NK-92 (cell line): ENCODE measurements around the gene MAPK1.
"Not testable (repeated sequence)": the region's sequence is repeated elsewhere in the genome, so short reads cannot be mapped to it uniquely, and the experiment has no call there.

ENCODE experiments used
- DNase-seq: peaks from one replicate; lab custom pipeline; 2025; ENCODE audit not compliant: unreplicated experiment; lab: John Stamatoyannopoulos, UW

MAPK1 gene

GRCh38 chr22:21867528-21868266 lies at the start of gene MAPK1:
Gene MAPK1 (minus strand): TSS chr22:21867645. CDS start chr22:21867440, 205 bp downstream.
- DNase-seq, result peak; percentile 44

GRCh38 chr22:21916309-21916918 lies 49.0 kb upstream of the MAPK1 start:
- no peak for DNase-seq

- no peak for DNase-seq
These were observed 48.3 kb upstream of the MAPK1 start for GRCh38 chr22:21915624-21916308.

GRCh38 chr22:21914033-21914642 lies 46.7 kb upstream of the MAPK1 start:
- DNase-seq, result not testable (repeated sequence)

GRCh38 chr22:21910367-21910766 lies 42.9 kb upstream of the MAPK1 start:
- DNase-seq, result not testable (repeated sequence)

GRCh38 chr22:21909871-21910270 lies 42.4 kb upstream of the MAPK1 start:
- DNase-seq, result no peak

- no peak for DNase-seq
These were observed 40.4 kb upstream of the MAPK1 start for GRCh38 chr22:21907638-21908522.

GRCh38 chr22:21905234-21905633 lies 37.8 kb upstream of the MAPK1 start:
- not testable (repeated sequence) for DNase-seq

GRCh38 chr22:21904250-21904789 lies 36.9 kb upstream of the MAPK1 start:
- DNase-seq, result no peak

GRCh38 chr22:21903283-21903682 lies 35.8 kb upstream of the MAPK1 start:
- DNase-seq, result no peak

- no peak for DNase-seq
These were observed 35.0 kb upstream of the MAPK1 start for GRCh38 chr22:21902296-21903087.

GRCh38 chr22:21898354-21898896 lies 31.0 kb upstream of the MAPK1 start:
- DNase-seq, result no peak

GRCh38 chr22:21896951-21897513 lies 29.6 kb upstream of the MAPK1 start:
- DNase-seq, result no peak

- not testable (repeated sequence) for DNase-seq
These were observed 28.8 kb upstream of the MAPK1 start for GRCh38 chr22:21896275-21896674.

GRCh38 chr22:21894799-21895198 lies 27.4 kb upstream of the MAPK1 start:
- DNase-seq, result no peak

- no peak for DNase-seq
These were observed 22.0 kb upstream of the MAPK1 start for GRCh38 chr22:21889251-21889990.

- no peak for DNase-seq
These were observed 20.4 kb upstream of the MAPK1 start for GRCh38 chr22:21887841-21888240.

GRCh38 chr22:21883930-21884329 lies 16.5 kb upstream of the MAPK1 start:
- DNase-seq, result not testable (repeated sequence)
